Measurements from ENCODE around the gene PPP2R3A.
"Not testable (repeated sequence)": the region's sequence is repeated elsewhere in the genome, so short reads cannot be mapped to it uniquely, and the experiment has no call there.

DNA sequence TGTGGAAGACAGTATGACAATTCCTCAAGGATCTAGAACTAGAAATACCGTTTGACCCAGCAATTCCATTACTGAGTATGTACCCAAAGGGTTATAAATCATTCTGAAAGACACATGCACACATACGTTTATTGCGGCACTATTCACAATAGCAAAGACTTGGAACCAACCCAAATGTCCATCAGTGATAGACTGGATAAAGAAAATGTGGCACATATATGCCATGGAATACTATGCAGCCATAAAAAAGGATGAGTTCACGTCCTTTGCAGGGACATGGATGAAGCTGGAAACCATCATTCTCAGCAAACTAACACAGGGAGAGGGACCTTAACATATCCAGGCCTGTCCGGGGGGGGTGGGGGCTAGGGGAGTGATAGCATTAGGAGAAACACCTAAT is 154.3 kb downstream of the PPP2R3A start:
- TF ChIP-seq, protein P1, sequence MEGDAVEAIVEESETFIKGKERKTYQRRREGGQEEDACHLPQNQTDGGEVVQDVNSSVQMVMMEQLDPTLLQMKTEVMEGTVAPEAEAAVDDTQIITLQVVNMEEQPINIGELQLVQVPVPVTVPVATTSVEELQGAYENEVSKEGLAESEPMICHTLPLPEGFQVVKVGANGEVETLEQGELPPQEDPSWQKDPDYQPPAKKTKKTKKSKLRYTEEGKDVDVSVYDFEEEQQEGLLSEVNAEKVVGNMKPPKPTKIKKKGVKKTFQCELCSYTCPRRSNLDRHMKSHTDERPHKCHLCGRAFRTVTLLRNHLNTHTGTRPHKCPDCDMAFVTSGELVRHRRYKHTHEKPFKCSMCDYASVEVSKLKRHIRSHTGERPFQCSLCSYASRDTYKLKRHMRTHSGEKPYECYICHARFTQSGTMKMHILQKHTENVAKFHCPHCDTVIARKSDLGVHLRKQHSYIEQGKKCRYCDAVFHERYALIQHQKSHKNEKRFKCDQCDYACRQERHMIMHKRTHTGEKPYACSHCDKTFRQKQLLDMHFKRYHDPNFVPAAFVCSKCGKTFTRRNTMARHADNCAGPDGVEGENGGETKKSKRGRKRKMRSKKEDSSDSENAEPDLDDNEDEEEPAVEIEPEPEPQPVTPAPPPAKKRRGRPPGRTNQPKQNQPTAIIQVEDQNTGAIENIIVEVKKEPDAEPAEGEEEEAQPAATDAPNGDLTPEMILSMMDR (IDR thresholded peaks at IDR 0.05; ENCODE audit: low read depth, low read length) = not testable (repeated sequence)
- TF ChIP-seq EZH2phosphoT487 (IDR thresholded peaks at IDR 0.05; ENCODE audit: low read depth) = not testable (repeated sequence)
